Measurements from ENCODE around the gene SNX8.

Gene SNX8

GRCh38 chr7:2314209-2314955 lies at the start of gene SNX8:
Gene SNX8 (minus strand): TSS chr7:2314441. CDS start chr7:2314421, 20 bp downstream.
- TF ChIP-seq GATA2 (IDR thresholded peaks at IDR 0.05; ENCODE audit: low read depth, low read length) (no peak), GATA3 (IDR thresholded peaks at IDR 0.05; ENCODE audit: low read depth, low read length) (no peak)

- no peak for TF ChIP-seq GATA2 (IDR thresholded peaks at IDR 0.05; ENCODE audit: low read depth, low read length)
- TF ChIP-seq GATA3 (IDR thresholded peaks at IDR 0.05; ENCODE audit: low read depth, low read length), result no peak
Observed at GRCh38 chr7:2362385-2363088, 48.3 kb upstream of the SNX8 start.

GRCh38 chr7:2360796-2361195 lies 46.6 kb upstream of the SNX8 start:
- TF ChIP-seq GATA3 (IDR thresholded peaks at IDR 0.05; ENCODE audit: low read depth, low read length) (no peak), GATA2 (IDR thresholded peaks at IDR 0.05; ENCODE audit: low read depth, low read length) (no peak)

DNA sequence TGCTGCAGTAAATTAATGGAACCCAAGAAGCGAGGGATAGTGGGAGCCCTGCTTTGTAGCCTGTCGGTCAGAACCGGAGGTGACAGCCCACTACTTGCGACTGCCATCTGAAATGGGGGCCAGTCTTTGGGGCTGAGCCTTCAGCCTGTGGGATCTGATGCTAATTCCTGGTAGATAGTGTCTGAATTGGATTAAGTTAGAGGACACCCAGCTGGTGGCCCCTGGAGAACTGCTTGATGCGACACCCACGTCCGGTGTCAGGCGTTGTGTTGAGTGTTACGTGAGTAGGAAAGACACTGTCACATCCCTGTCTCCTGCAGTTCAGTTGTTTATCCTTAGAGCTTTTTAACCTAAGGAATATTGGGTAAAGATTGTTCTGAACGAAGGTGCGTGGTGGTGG lies 45.4 kb upstream of the SNX8 start:
- TF ChIP-seq GATA2 (IDR thresholded peaks at IDR 0.05; ENCODE audit: low read depth, low read length), result no peak
- TF ChIP-seq GATA3 (IDR thresholded peaks at IDR 0.05; ENCODE audit: low read depth, low read length), result no peak

DNA sequence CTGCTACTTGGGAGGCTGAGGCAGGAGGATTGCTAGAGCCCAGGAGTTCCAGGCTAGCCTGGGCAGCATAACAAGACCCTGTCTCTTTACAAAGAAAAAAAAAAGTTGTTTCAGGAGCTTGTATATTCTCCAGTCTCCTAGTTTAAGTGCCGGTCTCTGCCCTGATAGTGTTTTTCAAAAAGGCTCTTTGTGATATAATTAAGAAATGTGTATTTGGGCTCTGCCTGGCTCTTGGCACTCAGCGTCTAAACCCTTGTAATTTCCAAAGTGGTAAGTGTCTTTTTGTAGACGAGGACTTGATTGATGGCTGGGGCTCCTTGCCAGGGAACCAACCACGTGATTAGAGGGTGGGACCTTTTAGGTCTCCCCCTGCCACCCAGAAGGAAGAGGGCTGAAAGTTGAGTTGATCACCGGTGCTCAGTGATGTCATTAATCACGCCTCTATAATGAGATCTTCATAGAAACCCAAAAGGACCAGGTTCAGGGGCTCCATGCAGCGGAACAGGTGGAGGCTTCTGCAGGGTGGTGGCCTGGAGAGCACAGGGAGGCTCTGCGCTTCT lies 44.8 kb upstream of the SNX8 start:
- TF ChIP-seq GATA3 (IDR thresholded peaks at IDR 0.05; ENCODE audit: low read depth, low read length), result no peak
- no peak for TF ChIP-seq GATA2 (IDR thresholded peaks at IDR 0.05; ENCODE audit: low read depth, low read length)

GRCh38 chr7:2357571-2357970 lies 43.3 kb upstream of the SNX8 start:
- TF ChIP-seq GATA2 (IDR thresholded peaks at IDR 0.05; ENCODE audit: low read depth, low read length), result no peak

GRCh38 chr7:2357165-2357564 lies 42.9 kb upstream of the SNX8 start:
- TF ChIP-seq GATA2 (IDR thresholded peaks at IDR 0.05; ENCODE audit: low read depth, low read length), result no peak
- TF ChIP-seq GATA3 (IDR thresholded peaks at IDR 0.05; ENCODE audit: low read depth, low read length), result no peak

GRCh38 chr7:2355705-2356008 lies 41.4 kb upstream of the SNX8 start:
- no peak for TF ChIP-seq GATA2 (IDR thresholded peaks at IDR 0.05; ENCODE audit: low read depth, low read length)
- no peak for TF ChIP-seq GATA3 (IDR thresholded peaks at IDR 0.05; ENCODE audit: low read depth, low read length)

GRCh38 chr7:2354939-2355704 lies 40.9 kb upstream of the SNX8 start:
- no peak for TF ChIP-seq GATA2 (IDR thresholded peaks at IDR 0.05; ENCODE audit: low read depth, low read length)
- no peak for TF ChIP-seq GATA3 (IDR thresholded peaks at IDR 0.05; ENCODE audit: low read depth, low read length)

GRCh38 chr7:2354186-2354938 lies 40.1 kb upstream of the SNX8 start, which contains the start of gene EIF3B:
Gene EIF3B (plus strand): TSS chr7:2354827. CDS start chr7:2354922, 95 bp downstream.
- TF ChIP-seq GATA3 (IDR thresholded peaks at IDR 0.05; ENCODE audit: low read depth, low read length) (no peak), GATA2 (IDR thresholded peaks at IDR 0.05; ENCODE audit: low read depth, low read length) (no peak)

GRCh38 chr7:2353936-2354185 lies 39.6 kb upstream of the SNX8 start:
- no peak for TF ChIP-seq GATA3 (IDR thresholded peaks at IDR 0.05; ENCODE audit: low read depth, low read length)
- TF ChIP-seq GATA2 (IDR thresholded peaks at IDR 0.05; ENCODE audit: low read depth, low read length), result no peak

DNA sequence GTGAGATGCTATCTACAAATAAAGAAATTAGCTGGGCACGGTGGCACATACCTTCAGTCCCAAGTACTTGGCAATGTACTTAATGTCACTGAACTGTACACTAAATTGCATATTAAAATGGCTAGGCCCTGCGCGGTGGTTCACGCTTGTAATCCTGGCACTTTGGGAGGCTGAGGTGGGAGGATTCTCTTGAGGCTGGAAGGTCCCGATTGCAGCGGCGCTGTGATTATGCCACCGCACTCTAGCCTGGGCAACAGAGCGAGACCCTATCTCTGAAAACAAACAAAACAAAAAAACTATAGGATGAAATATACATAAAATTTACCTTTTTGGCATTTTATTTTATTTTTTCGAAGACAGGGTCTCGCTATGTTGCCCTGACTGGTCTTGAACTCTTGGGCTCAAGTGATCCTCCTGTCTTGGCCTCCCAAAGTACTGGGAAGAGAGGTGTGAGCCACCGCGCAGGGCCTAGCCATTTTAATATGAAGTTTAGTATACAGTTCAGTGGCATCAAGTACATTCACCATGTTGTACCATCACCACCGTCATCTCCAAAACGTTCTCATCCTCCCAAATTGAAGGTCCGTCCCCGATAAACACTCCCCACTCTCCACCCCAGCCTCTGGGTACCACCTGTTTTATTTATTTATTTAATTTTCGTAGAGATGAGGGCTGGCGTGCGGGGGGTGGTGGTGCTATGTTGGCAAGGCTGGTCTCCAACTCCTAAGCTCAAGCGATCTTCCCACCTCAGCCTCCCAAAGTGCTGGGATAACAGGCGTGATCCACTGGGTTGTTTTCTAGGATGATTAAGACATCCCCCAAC lies 39.1 kb upstream of the SNX8 start:
- no peak for TF ChIP-seq GATA2 (IDR thresholded peaks at IDR 0.05; ENCODE audit: low read depth, low read length)

DNA sequence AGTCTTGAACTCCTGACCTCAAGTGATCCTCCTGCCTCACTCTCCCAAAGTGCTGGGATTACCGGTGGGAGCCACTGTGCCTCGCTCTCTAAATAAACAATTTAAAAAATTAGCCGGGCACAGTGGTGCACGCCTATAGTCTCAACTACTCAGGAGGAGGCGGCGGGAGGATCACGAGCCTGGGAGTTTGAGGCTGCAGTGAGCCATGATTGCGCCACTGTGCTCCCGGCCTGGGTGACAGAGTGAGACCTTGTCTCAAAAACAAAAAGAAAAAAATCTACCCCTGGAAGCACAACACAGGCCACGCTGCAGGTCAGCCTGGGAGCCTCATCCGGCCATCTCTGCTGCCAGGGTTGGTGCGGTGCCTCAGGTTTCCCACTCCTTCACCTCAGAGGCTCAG lies 36.6 kb upstream of the SNX8 start:
- no peak for TF ChIP-seq GATA2 (IDR thresholded peaks at IDR 0.05; ENCODE audit: low read depth, low read length)
- TF ChIP-seq GATA3 (IDR thresholded peaks at IDR 0.05; ENCODE audit: low read depth, low read length), result no peak

Measured in SH-SY5Y (cell line).